Ovary (tissue), 9 donors: ENCODE measurements around the gene CDC6. TPM values are rescaled to one million over a fixed set of nuclear protein-coding genes. Genes with fewer than 3 reads are reported as not detected.

ENCODE experiments used
- DNase-seq, 5 donors: peaks; one replicate each; pipeline ENCODE4 v3.0.0-alpha.2; 2019 to 2020
- H3K27ac ChIP-seq, 2 donors: fragments of 200-600 bp; one replicate each; pipeline versions ENCODE4 v1.5.1 to v1.8.0; 2019 to 2022
- H3K27me3 ChIP-seq: fragments of 200-600 bp; one replicate; pipeline ENCODE4 v1.8.0; 2022
- H3K36me3 ChIP-seq: fragments of 200-600 bp; sonication (generic); one replicate; pipeline ENCODE4 v1.5.1; 2019
- H3K4me1 ChIP-seq: one replicate; pipeline ENCODE4 v1.8.1; 2013; ENCODE audit warnings: mild to moderate bottlenecking, moderate library complexity; ENCODE audit not compliant: insufficient read depth
- H3K4me3 ChIP-seq: fragments of 200-600 bp; sonication (generic); one replicate; pipeline ENCODE4 v1.5.1; 2017
- H3K9me3 ChIP-seq, 2 donors: fragments of 200-600 bp in 1 of 2; sonication (generic) in 1 of 2; one replicate each; pipeline versions ENCODE4 v1.5.1 to v1.8.1; 2013 to 2019; ENCODE audit warnings: mild to moderate bottlenecking in 1 of 2, moderate library complexity in 1 of 2
- CTCF ChIP-seq, 3 donors: fragments of 450-650 bp in 2 of 3; fragments of 200-600 bp in 1 of 3; IDR thresholded peaks; one replicate each; pipeline versions ENCODE4 v1.5.1 to v1.8.0; 2016 to 2022; ENCODE audit warnings: antibody characterized with exemption in 3 of 3, mild to moderate bottlenecking in 1 of 3
- EP300 ChIP-seq: sonication (generic); formaldehyde crosslinking; IDR thresholded peaks from one replicate; pipeline ENCODE4 v1.6.1; 2017; ENCODE audit warnings: antibody characterized with exemption
- POLR2A ChIP-seq: fragments of 450-650 bp; IDR thresholded peaks from one replicate; pipeline ENCODE4 v1.6.1; 2017; ENCODE audit warnings: antibody characterized with exemption, mild to moderate bottlenecking, moderate library complexity
- WGBS, 3 donors: extraction: QIAGEN DNeasy Blood & Tissue Kit in 1 of 3; methylation state at CpG; one replicate each; pipeline versions ENCODE4 v1.1.5 to v1.1.7; 2013 to 2017; 5-methylcytosine and 5-hydroxymethylcytosine counted together
- intact Hi-C, 4 donors: fragments of 100-400 bp; cut with DNase I; formaldehyde crosslinking; loops; one replicate each; pipeline versions ENCODE4 v1.11.0 to v1.15.1; 2022 to 2023
- polyA plus RNA-seq, 2 donors: library from polyadenylated mRNA; stranded (reverse); fragments of 200-250 nt in 1 of 2; fragments of 350-450 nt in 1 of 2; fragmentation: Illumina TruSeq in 1 of 2; extraction: RNeasy Lipid Tissue Mini Kit (QIAGEN cat#74804) in 1 of 2; gene quantifications; one replicate each; pipeline ENCODE4 v1.2.3, GENCODE V29; 2013 to 2014
- total RNA-seq, 7 donors: library from RNA; depleted of rRNA in 2 of 7; stranded (reverse); fragments of >200 nt in 2 of 7; fragmentation: NEBNext Ultra II Directional in 3 of 7; extraction: Animal tissue kit (Norgen Biotek cat#: 25700) in 3 of 7; gene quantifications; one replicate each; pipeline versions ENCODE4 v1.1.0 to v1.2.4, GENCODE V29; 2016 to 2023
- donor health status: DM: no; HTN: no; CAD: no; lungs with moderate emphysema.
- donor health status: DM: no; HTN: no; CAD: no.
- donor health status: Bipolar disorder and iron deficiency.
- donor health status: DM: yes; HTN: yes; CAD: no.
- donor health status: DM: no; HTN: no; CAD: no.
- donor health status: DM: yes; HTN: yes; CAD: no.

CDC6 gene
- total and polyA plus RNA-seq, 9 donors = 0.34 to 3.8 (median 0.80) TPM

GRCh38 chr17:40343219-40344119 is 55.8 kb downstream of the CDC6 start:
- no peaks in the 10 kb centered on the region for H3K9me3 ChIP-seq
- peak overlapping the region; percentile 67 to 84 for H3K27ac ChIP-seq
- TF ChIP-seq CTCF (IDR thresholded peaks at IDR 0.05) (no peak), EP300 (no peak), POLR2A (no peak)
- H3K4me1 ChIP-seq = peaks cover 33% of the 10 kb centered on the region
- intact Hi-C loops = no loop called here
- peak overlapping the region; percentile 68 for H3K4me3 ChIP-seq
- no peaks in the 10 kb centered on the region for H3K27me3 ChIP-seq
- 12 to 19% (median 16%) methylated on average over 15 of the region's 15 CpGs for WGBS, 3 donors
- peak in 3 of 5 donors; percentile 58 to 65 (median 63) for DNase-seq
- H3K36me3 ChIP-seq = no peaks in the 10 kb centered on the region

GRCh38 chr17:40344421-40345160 is 56.9 kb downstream of the CDC6 start:
- H3K27me3 ChIP-seq = no peaks in the 10 kb centered on the region
- intact Hi-C loops = no loop called here
- WGBS, 3 donors = 25 to 28% (median 25%) methylated on average over 7 of the region's 7 CpGs
- H3K4me1 ChIP-seq = peaks cover 43% of the 10 kb centered on the region
- H3K36me3 ChIP-seq = no peaks in the 10 kb centered on the region
- peak overlapping the region; percentile 67 to 84 for H3K27ac ChIP-seq
- H3K9me3 ChIP-seq = no peaks in the 10 kb centered on the region
- DNase-seq = peak in 2 of 5 donors; percentile 38 to 45
- H3K4me3 ChIP-seq = peak overlapping the region; percentile 68
- no peak for TF ChIP-seq EP300

- Histone ChIP-seq H3K27ac (peak overlapping the region; percentile 67 to 84), H3K27me3 (no peaks in the 10 kb centered on the region), H3K4me1 (peaks cover 46% of the 10 kb centered on the region), H3K9me3 (no peaks in the 10 kb centered on the region), H3K36me3 (no peaks in the 10 kb centered on the region), H3K4me3 (peak overlapping the region; percentile 68)
- intact Hi-C loops = no loop called here
- WGBS, 3 donors = 0 to 1% (median 1%) methylated on average over 45 of the region's 45 CpGs
- peak; percentile 71 to 84 (median 81) for DNase-seq
- TF ChIP-seq POLR2A (no peak), CTCF (IDR thresholded peaks at IDR 0.05) (no peak), EP300 (no peak)
Measured at GRCh38 chr17:40345161-40345993, 57.7 kb downstream of the CDC6 start.

- Histone ChIP-seq H3K9me3 (no peaks in the 10 kb centered on the region), H3K4me3 (peak overlapping the region; percentile 68), H3K27ac (peak overlapping the region; percentile 67 to 84), H3K27me3 (no peaks in the 10 kb centered on the region), H3K4me1 (peaks cover 46% of the 10 kb centered on the region), H3K36me3 (no peaks in the 10 kb centered on the region)
- DNase-seq = no peak
- intact Hi-C loops = no loop called here
- WGBS, 3 donors = 11 to 13% (median 12%) methylated on average over 11 of the region's 11 CpGs
- TF ChIP-seq EP300 (no peak), POLR2A (no peak), CTCF (IDR thresholded peaks at IDR 0.05) (no peak)
Measured at GRCh38 chr17:40345994-40346764, 58.5 kb downstream of the CDC6 start.
